HG03139 (cell line): ENCODE data around the gene LRR1.
"Not testable (repeated sequence)": the region's sequence is repeated elsewhere in the genome, so short reads cannot be mapped to it uniquely, and the experiment has no call there.

ENCODE experiments used
- ATAC-seq: cut with Tn5 transposase; IDR thresholded peaks from one replicate; pipeline ENCODE4 v1.9.1; 2021; ENCODE audit not compliant: unreplicated experiment

The LRR1 gene, protein sequence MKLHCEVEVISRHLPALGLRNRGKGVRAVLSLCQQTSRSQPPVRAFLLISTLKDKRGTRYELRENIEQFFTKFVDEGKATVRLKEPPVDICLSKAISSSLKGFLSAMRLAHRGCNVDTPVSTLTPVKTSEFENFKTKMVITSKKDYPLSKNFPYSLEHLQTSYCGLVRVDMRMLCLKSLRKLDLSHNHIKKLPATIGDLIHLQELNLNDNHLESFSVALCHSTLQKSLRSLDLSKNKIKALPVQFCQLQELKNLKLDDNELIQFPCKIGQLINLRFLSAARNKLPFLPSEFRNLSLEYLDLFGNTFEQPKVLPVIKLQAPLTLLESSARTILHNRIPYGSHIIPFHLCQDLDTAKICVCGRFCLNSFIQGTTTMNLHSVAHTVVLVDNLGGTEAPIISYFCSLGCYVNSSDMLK

GRCh38 chr14:49598485-49599300 lies at the start of gene LRR1:
Gene LRR1, plus strand, starts transcription at chr14:49598940. Its CDS starts 81 bp downstream, at chr14:49599021.
- peak; percentile 39 for ATAC-seq

GRCh38 chr14:49549446-49549845 lies 49.3 kb upstream of the LRR1 start:
- no peak for ATAC-seq

DNA sequence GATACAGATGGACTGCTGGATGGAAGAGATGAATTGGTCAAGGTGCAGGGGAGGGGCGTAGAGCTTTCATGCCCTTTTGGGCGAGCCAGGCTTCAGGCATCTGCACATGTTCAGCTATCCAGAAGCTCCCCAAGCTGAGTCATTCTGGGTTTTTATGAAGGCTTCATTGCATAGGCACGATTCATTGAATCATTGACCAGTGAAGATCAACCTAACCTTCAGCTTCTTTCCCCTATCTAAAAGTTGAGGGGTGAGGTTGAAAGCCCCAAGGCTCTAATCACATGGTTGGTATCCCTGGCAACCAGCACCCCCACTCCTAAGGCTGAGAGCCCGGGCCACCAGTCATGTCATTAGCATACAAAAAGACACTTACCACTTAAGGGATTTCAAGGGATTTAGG lies 48.9 kb upstream of the LRR1 start:
- ATAC-seq = no peak

- ATAC-seq = no peak
Measured at GRCh38 chr14:49550286-49551184, 48.2 kb upstream of the LRR1 start.

DNA sequence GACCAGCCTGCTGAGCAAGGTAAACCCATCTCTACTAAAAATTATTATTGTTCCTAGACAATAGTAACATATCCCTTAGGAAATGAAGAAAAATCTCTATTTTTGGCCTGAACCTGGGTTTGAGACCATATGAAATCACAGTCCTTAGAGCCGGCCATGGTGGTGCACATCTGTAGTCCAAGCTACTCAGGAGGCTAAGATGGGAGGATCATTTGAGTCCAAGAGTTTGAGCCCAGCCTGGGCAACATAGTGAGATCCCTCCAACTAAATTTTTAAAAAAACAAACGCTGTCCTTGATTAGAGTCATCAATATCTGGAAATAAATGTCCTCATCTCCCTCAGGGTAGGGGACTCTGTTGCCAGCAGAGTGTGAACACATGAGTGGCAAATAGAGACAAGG lies 47.2 kb upstream of the LRR1 start:
- no peak for ATAC-seq

DNA sequence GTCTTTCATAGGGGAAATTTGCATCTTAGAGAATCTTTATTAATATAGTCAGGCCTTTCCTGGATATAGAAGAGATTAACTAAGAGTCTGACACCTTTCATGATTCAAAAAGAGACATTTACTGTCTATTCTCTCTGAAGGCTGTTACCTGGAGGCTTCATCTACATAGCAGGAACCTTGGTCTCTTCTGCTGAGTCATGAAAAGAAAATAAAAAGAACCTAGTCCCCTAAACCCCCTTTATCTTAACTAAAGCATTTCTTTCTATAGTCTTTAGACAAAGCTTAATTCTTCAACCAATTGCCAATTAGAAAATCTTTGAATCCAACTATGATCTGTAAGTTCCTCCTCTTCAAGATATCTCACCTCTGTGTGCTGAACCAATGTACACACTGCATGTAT lies 45.6 kb upstream of the LRR1 start:
- ATAC-seq = no peak

- ATAC-seq = no peak
Measured at GRCh38 chr14:49553892-49554291, 44.8 kb upstream of the LRR1 start.

DNA sequence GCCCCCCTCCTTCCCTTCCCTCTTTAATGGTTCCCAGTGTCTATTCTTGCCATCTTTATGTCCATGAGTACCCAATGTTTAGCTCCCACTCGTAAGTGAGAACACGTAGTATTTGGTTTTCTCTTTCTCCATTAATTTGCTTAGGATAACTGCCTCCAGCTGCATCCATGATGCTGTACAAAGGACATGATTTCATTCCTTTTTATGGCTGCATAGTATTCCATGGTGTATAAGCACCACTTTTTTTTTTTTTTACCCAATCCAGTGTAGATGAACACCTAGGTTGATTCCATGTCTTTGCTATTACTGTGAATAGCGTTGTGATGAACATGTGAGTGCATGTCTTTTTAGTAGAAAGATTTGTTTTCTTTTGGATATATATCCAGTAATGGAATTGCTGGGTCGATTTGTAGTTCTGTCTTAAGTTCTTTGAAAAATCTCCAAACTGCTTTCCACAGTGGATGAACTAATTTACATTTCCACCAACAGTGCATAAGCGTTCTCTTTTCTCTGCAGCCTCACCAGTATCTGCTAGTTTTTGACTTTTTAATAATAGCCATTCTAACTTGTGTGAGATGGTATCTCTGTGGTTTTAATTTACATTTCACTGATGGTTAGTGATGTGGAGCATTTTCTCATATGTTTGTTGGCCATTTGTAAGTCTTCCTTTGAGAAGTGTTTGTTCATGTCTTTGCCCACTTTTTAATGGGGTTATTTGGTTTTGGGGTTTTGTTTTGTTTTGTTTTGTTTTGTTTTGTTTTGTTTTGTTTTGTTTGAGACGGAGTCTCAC lies 38.6 kb upstream of the LRR1 start:
- no peak for ATAC-seq

DNA sequence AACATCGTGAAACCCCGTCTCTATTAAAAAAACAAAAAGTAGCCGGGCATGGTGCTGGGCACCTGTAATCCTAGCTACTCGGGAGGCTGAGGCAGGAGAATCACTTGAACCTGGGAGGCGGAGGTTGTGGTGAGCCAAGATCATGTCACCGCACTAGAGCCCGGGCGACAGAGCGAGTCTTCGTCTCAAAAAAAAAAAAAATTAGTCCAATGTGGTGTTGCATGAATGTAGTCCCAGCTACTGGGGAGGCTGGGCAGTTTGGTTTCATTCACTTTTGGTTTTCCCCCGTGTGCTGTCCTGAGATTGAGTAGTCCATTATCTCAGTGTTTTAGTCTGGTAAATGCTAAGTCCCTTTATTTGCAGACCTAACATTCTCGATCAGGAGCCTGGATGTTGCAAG lies 32.0 kb upstream of the LRR1 start:
- ATAC-seq = no peak

- no peak for ATAC-seq
Measured at GRCh38 chr14:49569281-49569680, 29.5 kb upstream of the LRR1 start.

- no peak for ATAC-seq
Measured at GRCh38 chr14:49574038-49574437, 24.7 kb upstream of the LRR1 start.

GRCh38 chr14:49578141-49578540 lies 20.6 kb upstream of the LRR1 start:
- no peak for ATAC-seq

- no peak for ATAC-seq
Measured at GRCh38 chr14:49579841-49580240, 18.9 kb upstream of the LRR1 start.

DNA sequence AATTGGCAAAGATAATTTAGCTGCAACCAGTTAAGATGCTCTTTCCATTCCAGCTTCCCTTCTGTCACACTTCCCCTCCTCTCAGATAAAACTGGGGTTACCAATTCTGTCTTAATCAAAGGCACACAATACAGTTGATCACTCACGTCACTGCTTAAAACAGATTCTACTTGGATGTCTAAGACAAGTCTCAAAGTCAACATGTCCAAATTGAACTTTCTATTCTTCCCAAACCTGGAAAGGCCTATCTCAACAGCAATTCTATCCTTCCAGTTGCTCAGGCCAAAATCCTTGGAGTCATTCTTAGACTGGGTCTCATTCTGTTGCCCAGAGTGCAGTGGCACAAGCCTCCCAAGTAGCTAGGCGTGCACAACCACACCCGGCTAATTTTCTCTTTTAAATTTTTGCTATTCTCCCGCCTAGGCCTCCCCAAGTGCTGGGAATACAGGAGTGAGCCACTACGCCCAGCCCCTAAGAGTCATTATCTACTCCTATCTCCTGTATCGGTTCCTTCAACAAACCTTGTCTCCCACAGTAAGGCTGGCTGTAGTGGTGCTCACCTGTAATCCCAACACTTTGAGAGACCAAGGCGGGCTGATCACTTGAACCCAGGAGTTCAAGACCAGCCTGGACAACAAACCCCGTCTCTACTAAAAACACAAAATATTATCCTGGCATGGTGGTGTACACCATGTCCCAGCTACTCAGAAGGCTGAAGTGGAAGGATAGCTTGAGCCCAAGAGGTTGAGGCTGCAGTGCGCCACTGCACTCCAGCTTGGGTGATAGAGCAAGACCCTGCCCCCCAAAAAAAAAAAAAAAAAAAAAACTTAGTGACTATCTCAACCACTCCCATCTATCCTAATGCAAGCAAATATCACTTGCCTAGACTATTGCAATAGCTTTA lies 17.3 kb upstream of the LRR1 start:
- no peak for ATAC-seq

GRCh38 chr14:49582113-49582977 lies 16.4 kb upstream of the LRR1 start:
- no peak for ATAC-seq

DNA sequence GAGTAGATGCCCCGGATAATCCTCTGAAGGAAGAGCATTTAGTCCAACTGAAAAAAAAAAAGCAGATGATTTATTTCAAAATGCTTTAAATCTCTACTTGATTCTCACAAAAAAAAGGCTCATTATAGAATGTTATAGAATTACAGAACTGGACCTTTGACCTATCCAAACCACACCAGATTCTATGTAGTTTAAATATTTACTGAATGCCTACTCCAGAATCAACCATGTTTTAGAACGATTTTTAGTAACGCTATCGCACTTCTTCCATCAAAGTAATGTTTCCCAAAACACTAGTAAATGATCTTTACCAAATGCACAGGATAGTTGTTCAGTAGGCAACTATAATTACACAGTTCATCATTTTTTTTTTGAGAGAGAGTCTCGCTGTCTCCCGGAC lies 15.1 kb upstream of the LRR1 start:
- ATAC-seq = no peak

DNA sequence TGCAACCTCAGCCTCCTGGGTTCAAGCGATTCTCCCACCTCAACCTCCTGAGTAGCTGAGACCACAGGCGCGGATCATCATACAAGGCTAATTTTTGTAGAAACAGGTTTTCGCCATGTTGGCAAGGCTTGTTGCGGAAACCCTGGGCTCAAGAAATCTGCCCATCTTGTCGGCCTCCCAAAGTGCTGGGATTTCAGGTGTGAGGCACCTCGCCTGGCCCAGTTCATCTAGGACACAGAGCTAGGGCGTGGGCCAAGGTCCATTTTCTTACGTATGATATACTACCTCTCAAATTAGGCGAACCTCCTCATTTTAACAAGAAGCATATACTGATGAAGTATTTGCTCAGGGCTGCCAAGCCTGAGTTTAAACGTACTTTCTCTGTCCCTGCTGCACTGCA lies 14.7 kb upstream of the LRR1 start:
- ATAC-seq = no peak

DNA sequence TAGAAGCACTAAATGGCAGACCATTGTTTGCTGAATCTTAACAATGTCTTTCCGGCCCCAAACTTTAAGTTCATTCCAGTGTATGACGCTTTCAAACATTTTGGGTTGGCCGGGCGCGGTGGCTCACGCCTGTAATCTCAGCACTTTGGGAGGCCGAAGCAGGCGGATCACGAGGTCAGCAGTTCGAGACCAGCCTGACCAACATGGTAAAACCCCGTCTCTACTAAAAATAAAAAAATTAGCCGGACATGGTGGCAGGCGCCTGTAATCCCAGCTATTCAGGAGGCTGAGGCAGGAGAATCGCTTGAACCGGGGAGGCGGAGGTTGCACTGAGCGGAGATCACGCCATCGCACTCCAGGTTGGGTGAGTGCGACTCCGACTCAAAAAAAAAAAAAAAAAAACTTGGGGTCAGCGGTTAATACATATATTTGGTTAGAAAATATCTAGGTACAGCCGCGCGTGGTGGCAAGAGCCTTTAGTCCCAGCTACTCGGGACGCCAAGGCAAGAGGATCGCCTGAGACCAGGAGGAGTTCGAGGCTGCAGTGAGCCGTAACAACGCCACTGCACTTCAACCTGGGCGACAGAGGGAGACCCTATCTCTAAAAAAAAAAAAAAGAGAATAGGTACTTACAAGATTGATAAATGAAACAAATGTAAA lies 13.6 kb upstream of the LRR1 start:
- not testable (repeated sequence) for ATAC-seq
